ENCODE results near the gene ZNF687.
A peak's percentile ranks its signal among the peaks of the same experiment; 100 is the strongest.
"Not testable (repeated sequence)": the region's sequence is repeated elsewhere in the genome, so short reads cannot be mapped to it uniquely, and the experiment has no call there.

Gene ZNF687, protein sequence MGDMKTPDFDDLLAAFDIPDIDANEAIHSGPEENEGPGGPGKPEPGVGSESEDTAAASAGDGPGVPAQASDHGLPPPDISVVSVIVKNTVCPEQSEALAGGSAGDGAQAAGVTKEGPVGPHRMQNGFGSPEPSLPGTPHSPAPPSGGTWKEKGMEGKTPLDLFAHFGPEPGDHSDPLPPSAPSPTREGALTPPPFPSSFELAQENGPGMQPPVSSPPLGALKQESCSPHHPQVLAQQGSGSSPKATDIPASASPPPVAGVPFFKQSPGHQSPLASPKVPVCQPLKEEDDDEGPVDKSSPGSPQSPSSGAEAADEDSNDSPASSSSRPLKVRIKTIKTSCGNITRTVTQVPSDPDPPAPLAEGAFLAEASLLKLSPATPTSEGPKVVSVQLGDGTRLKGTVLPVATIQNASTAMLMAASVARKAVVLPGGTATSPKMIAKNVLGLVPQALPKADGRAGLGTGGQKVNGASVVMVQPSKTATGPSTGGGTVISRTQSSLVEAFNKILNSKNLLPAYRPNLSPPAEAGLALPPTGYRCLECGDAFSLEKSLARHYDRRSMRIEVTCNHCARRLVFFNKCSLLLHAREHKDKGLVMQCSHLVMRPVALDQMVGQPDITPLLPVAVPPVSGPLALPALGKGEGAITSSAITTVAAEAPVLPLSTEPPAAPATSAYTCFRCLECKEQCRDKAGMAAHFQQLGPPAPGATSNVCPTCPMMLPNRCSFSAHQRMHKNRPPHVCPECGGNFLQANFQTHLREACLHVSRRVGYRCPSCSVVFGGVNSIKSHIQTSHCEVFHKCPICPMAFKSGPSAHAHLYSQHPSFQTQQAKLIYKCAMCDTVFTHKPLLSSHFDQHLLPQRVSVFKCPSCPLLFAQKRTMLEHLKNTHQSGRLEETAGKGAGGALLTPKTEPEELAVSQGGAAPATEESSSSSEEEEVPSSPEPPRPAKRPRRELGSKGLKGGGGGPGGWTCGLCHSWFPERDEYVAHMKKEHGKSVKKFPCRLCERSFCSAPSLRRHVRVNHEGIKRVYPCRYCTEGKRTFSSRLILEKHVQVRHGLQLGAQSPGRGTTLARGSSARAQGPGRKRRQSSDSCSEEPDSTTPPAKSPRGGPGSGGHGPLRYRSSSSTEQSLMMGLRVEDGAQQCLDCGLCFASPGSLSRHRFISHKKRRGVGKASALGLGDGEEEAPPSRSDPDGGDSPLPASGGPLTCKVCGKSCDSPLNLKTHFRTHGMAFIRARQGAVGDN

DNA sequence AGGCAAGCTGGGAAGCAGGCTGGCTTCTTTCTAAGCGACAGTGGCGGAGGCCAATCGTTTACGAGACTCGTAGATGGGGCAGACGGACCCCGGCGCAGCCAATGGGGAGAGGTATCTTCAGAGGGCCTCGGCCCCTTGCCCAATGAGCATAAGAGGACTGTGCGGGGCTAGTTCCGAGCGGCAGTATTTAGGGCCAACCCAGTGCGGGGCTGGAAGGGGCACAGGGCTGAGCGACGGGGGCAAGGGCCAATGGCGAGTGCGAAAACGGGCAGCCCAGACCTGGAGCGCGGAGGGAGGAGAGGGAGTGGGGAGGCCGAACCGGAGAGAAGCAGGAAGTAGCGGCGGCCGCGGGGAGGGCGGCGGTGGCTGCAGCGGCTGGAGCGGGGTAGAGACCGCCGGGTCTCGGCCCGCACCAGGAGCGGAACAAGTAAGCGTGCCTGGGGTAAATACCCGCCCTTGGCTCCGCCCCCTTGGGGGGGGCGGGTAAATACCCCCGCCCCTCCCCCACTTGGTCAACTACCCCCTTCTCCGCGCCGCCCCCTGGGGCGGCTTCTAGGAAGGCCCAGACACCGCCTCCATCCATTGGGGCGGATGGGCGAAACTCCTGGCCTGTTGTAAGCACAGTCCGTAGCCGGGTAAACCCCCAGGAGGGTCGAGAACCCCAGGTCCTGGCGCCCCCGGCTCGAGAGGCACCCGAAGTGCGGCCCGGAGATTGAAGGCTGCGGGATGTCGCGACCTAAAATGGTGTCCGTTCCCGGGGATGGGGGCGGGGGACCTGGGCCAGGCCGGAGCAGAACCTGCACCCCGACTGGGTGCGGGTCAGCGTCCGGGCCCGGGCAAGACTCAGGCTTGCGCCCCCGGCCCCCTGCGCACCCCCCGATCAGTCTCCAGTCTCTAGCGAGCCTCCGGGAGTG is at the start of gene ZNF687:
Gene ZNF687, plus strand, starts transcription at position 331 of the 914 bp plus-strand sequence. CDS start 3,993 bp downstream, outside the sequence.
- DNase-seq: peak; percentile 99

DNA sequence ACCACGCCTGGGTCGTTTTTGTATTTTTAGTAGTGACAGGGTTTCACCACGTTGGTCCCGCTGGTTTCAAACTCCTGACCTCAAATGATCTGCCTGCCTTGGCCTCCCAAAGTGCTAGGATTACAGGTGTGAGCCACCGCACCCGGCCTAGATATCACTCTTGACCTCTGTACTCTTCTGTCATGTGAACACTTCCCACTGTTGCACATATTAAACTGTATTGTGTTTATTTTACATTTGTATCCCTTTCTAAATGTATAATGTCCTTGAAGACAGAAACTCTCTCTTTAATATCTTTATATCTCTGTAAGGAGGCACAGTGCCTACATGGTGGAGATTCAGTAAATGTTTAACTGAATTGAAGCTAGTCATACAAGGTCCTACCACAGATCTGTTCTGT is 46.9 kb upstream of the ZNF687 start:
- no peak for DNase-seq

GRCh38 chr1:151237678-151238466 is 44.2 kb upstream of the ZNF687 start:
- DNase-seq: no peak

- no peak for DNase-seq
Measured at GRCh38 chr1:151238467-151238739, 43.7 kb upstream of the ZNF687 start.

DNA sequence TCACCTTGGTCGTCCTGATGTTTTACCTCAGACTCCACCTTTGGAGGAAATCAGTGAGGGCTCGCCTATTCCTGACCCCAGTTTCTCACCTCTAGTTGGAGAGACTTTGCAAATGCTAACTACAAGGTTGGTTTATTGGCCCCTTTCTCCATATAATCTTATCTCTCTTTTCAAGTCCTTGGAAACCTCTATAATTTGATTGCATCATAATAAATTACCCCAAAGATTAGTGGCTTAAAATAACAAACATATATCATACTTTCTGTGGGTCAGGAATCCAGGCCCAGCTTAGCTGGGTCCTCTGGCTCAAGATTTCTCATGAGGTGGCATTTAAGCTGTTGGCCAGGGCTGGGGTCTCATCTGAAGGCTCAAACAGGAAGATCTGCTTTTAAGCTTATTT is 39.7 kb upstream of the ZNF687 start:
- no peak for DNase-seq

GRCh38 chr1:151243683-151244216 is 38.3 kb upstream of the ZNF687 start:
- no peak for DNase-seq

GRCh38 chr1:151246786-151247185 is 35.3 kb upstream of the ZNF687 start:
- DNase-seq: no peak

- DNase-seq: peak; percentile 59
Measured at GRCh38 chr1:151251656-151252470, 30.2 kb upstream of the ZNF687 start.

GRCh38 chr1:151254217-151255213 is 27.6 kb upstream of the ZNF687 start, which contains the start of gene PSMD4:
Gene PSMD4, plus strand, starts transcription at chr1:151254734. Its CDS starts 49 bp downstream, at chr1:151254783.
- peak; percentile 89 for DNase-seq

- no peak for DNase-seq
Measured at GRCh38 chr1:151255381-151255780, 26.7 kb upstream of the ZNF687 start.

DNA sequence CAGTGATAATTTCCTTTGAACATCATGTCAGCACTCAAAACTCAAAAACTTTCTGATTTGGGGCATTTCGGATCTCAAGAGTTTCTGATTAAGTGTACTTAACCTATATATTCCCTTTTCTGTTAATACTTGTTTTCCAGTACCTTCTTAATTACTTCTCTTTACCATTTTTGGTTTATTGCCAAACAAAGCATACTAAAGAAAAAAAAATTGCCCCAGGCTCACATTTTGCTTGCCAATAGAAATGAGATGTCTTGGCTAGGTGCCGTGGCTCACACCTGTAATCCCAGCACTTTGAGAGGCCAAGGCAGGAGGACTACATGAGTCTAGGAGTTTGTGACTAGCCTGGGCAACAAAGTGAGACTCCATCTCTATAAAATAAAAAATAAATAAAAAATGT is 22.7 kb upstream of the ZNF687 start:
- no peak for DNase-seq

DNA sequence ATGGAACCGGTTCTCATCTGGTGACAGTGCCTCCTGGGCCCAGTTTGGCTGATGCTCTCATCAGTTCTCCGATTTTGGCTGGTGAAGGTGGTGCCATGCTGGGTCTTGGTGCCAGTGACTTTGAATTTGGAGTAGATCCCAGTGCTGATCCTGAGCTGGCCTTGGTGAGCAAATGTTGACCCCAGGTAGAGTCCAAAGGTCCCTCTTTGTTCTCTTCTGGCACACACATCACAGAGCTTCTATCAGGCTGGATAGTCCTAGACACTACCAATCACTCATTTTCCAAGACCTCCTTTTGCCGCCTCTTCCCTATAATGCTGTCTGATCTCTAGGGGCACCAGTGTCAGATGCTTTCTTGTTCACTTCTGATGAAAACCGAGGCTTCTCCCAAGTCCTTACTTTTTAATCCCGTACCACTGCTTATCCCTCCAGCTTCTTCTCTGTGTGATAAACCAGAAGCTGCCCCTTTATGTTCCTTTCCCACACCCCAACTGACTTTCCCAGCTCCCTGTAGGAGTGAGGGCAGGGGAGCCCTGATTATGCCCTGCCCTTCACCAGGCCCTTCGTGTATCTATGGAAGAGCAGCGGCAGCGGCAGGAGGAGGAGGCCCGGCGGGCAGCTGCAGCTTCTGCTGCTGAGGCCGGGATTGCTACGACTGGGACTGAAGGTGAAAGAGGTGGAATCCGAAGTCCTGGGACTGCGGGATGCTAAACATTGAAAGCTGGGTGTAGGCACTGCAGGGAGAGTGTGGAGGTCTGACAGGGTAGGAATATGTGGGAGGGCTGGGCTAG is 16.5 kb upstream of the ZNF687 start:
- DNase-seq: no peak

DNA sequence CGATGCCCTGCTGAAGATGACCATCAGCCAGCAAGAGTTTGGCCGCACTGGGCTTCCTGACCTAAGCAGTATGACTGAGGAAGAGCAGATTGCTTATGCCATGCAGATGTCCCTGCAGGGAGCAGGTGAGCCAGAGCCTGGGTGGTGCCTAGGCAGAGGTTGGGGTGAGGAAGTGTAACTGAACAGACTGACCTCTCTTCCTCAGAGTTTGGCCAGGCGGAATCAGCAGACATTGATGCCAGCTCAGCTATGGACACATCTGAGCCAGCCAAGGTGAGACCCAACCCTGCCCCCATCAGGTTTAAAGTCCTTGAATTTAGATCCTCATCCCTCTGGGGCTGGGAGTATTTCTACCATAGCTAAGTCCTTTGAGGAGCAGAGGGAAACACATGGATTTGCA is 15.8 kb upstream of the ZNF687 start:
- DNase-seq: no peak

- DNase-seq: no peak
Measured at GRCh38 chr1:151266821-151267220, 15.3 kb upstream of the ZNF687 start.

- no peak for DNase-seq
Measured at GRCh38 chr1:151267760-151268159, 14.3 kb upstream of the ZNF687 start.

- no peak for DNase-seq
Measured at GRCh38 chr1:151273924-151274466, 8.1 kb upstream of the ZNF687 start.

- DNase-seq: not testable (repeated sequence)
Measured at GRCh38 chr1:151275341-151275740, 6.8 kb upstream of the ZNF687 start.

- DNase-seq: no peak
Measured at GRCh38 chr1:151277249-151277648, 4.8 kb upstream of the ZNF687 start.
